ENCODE data around the gene PPM1L.

GRCh38 chr3:160931474-160931873, 175.4 kb downstream of the PPM1L start:
- TF ChIP-seq, protein P1, sequence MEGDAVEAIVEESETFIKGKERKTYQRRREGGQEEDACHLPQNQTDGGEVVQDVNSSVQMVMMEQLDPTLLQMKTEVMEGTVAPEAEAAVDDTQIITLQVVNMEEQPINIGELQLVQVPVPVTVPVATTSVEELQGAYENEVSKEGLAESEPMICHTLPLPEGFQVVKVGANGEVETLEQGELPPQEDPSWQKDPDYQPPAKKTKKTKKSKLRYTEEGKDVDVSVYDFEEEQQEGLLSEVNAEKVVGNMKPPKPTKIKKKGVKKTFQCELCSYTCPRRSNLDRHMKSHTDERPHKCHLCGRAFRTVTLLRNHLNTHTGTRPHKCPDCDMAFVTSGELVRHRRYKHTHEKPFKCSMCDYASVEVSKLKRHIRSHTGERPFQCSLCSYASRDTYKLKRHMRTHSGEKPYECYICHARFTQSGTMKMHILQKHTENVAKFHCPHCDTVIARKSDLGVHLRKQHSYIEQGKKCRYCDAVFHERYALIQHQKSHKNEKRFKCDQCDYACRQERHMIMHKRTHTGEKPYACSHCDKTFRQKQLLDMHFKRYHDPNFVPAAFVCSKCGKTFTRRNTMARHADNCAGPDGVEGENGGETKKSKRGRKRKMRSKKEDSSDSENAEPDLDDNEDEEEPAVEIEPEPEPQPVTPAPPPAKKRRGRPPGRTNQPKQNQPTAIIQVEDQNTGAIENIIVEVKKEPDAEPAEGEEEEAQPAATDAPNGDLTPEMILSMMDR (IDR thresholded peaks at IDR 0.05; ENCODE audit: low read length) = no peak
- TF ChIP-seq EZH2 (IDR thresholded peaks at IDR 0.05; ENCODE audit: borderline replicate concordance, low read length) = no peak
